Stimulated activated CD4-positive, alpha-beta T cell treated with anti-CD3 and anti-CD28 coated beads, TNF-alpha, amount 100 ng/mL, for 24 hours (primary cell): ENCODE measurements around the gene LRRC72.
A peak's percentile ranks its signal among the peaks of the same experiment; 100 is the strongest.
"Not testable (repeated sequence)": the region's sequence is repeated elsewhere in the genome, so short reads cannot be mapped to it uniquely, and the experiment has no call there.

Source experiments
- DNase-seq, 3 experiments: peaks; one replicate each; pipeline ENCODE4 v3.0.0-alpha.2; 2020; ENCODE audit warnings: low read depth in 3 of 3

Gene LRRC72

GRCh38 chr7:16528520-16528919 lies 1.9 kb downstream of the LRRC72 start:
- DNase-seq = no peak

- no peak for DNase-seq
Measured at GRCh38 chr7:16529697-16530096, 3.1 kb downstream of the LRRC72 start.

GRCh38 chr7:16531707-16532106 lies 5.1 kb downstream of the LRRC72 start:
- DNase-seq = no peak

GRCh38 chr7:16532272-16532671 lies 5.6 kb downstream of the LRRC72 start:
- DNase-seq = no peak

- DNase-seq = no peak
Measured at GRCh38 chr7:16535500-16535899, 8.9 kb downstream of the LRRC72 start.

- DNase-seq = not testable (repeated sequence)
Measured at GRCh38 chr7:16540559-16540958, 13.9 kb downstream of the LRRC72 start.

- DNase-seq = no peak
Measured at GRCh38 chr7:16542401-16542800, 15.8 kb downstream of the LRRC72 start.

GRCh38 chr7:16543456-16543855 lies 16.8 kb downstream of the LRRC72 start:
- DNase-seq = no peak

- DNase-seq = no peak
Measured at GRCh38 chr7:16546921-16547505, 20.4 kb downstream of the LRRC72 start.

- DNase-seq = no peak
Measured at GRCh38 chr7:16548428-16548827, 21.8 kb downstream of the LRRC72 start.

- no peak for DNase-seq
Measured at GRCh38 chr7:16550671-16551070, 24.0 kb downstream of the LRRC72 start.

- no peak for DNase-seq
Measured at GRCh38 chr7:16554518-16555236, 28.1 kb downstream of the LRRC72 start.

- DNase-seq = no peak
Measured at GRCh38 chr7:16556359-16556758, 29.7 kb downstream of the LRRC72 start.

- no peak for DNase-seq
Measured at GRCh38 chr7:16558761-16559302, 32.2 kb downstream of the LRRC72 start.

- DNase-seq = no peak
Measured at GRCh38 chr7:16559497-16560179, 33.0 kb downstream of the LRRC72 start.

- no peak for DNase-seq
Measured at GRCh38 chr7:16561943-16562342, 35.3 kb downstream of the LRRC72 start.

- no peak for DNase-seq
Measured at GRCh38 chr7:16562456-16563220, 36.0 kb downstream of the LRRC72 start.

GRCh38 chr7:16563281-16564022 lies 36.8 kb downstream of the LRRC72 start:
- no peak for DNase-seq

GRCh38 chr7:16564023-16564380 lies 37.4 kb downstream of the LRRC72 start:
- no peak for DNase-seq

- peak in 1 of 3 experiments; percentile 2 for DNase-seq
Measured at GRCh38 chr7:16564909-16565426, 38.3 kb downstream of the LRRC72 start.

GRCh38 chr7:16571941-16572340 lies 45.3 kb downstream of the LRRC72 start:
- DNase-seq = no peak
